HL-60/S4 treated with phorbol 12-myristate 13-acetate at 8.2 ng/mL for 4 days and 3 days (cell line): ENCODE measurements around the gene LRRC14B.

Experiments used
- in situ Hi-C: fragments of 300-500 bp; cut with MboI; formaldehyde crosslinking; loops from 2 replicates; pipeline ENCODE4 v1.15.0; 2022; ENCODE audit warnings: low sequenced_read_pairs

The LRRC14B gene

GRCh38 chr5:173392-174290 lies 17.7 kb upstream of the LRRC14B start:
- in situ Hi-C loops, result no loop called here

- in situ Hi-C loops, result no loop called here
Measured at GRCh38 chr5:174291-174600, 17.0 kb upstream of the LRRC14B start.

GRCh38 chr5:174876-175465 lies 16.3 kb upstream of the LRRC14B start:
- in situ Hi-C loops, result no loop called here

DNA sequence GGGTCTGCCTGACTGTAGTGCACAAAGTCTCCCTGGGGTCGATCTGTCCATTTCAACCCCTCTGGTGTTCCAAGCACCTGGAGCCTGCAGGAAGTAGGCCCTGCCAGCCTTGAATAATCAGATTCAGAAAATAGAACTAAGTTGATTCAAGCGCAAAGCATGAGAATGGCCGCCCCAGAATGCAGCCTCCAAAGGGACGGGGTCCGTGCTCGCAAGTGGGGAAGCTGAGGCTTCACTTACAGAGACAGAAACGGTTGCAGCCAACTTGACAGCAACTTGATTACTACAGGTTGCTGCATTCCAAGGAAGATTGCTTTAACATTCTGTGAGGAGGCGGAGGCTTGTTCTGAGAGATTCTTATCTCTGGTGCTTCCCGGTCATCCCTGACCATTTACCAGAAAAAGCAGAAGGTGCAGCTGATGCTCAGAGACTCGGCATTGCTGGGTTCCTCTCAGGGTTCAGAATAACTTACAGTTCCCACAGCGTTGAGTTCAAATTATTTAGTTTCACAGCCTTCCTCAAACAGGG lies 14.9 kb upstream of the LRRC14B start:
- in situ Hi-C loops, result no loop called here

- in situ Hi-C loops, result no loop called here
Measured at GRCh38 chr5:178110-178509, 13.2 kb upstream of the LRRC14B start.

DNA sequence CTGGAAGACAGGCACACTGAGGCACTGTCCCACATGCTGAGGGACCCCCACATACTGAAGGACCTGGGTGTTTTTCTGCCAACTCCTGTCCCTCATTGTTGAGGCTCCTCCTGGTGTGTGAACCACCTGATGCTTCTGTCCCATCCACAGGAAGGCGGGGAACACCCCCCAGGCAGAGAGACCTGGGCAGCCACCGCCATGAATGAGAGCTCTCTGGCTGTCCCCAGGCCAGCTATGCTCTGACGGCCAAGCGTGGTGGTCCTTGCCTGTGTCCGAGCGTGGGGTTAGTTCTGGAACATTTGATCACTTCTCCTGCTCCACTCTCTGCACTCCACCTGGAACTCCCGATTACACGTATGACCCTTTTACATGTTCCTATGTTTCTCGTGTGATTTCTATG lies 11.9 kb upstream of the LRRC14B start:
- in situ Hi-C loops, result no loop called here

DNA sequence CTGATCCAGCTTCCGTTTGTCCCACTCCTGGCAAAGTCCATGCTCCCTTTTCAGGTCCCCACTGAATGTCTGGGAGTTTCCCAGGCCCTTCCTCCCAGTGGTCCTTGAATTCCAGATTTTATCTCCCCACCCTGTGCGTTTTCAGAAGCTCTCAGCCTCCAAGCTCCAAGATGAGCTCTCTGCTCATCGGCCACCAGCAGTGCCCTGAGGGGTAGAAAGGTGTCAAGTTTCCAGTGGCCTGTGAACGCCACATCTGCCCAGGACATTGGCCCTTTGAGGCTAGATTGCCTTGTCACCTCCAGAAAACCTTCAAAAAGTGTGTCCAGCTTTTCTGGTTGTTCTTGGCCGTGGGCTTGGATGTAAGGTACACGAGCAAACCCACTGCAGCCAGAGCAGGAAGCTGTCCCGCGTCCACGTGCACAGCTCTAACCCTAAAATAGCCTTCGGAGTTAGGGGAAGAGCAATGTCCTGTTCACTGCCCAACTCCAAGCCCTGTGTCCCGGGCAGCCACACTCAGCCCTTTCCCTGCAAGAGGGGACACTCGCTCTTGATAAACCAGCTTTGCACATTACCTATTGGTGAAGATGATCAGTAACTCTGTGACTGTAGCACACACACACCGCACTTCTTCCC lies 10.9 kb upstream of the LRRC14B start:
- in situ Hi-C loops, result no loop called here

GRCh38 chr5:181160-181559 lies 10.1 kb upstream of the LRRC14B start:
- in situ Hi-C loops, result no loop called here

DNA sequence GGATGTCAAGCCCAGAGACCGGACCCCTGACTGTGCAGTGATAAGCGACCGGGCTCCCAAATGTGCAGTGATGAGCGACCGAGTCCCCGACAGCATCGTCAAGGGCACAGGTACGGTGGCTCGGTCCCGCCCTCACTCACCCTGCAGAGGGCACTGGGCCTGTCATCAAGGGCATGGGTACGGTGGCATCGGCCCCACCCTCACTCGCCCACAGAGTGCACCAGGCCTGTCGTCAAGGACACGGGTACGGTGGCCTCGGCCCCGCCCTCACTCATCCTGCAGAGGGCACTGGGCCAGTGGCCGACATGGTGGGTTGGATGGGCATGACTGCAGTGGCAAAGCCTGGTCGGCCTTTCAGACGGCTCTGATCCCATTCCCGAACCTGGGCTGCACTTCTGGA lies 9.7 kb upstream of the LRRC14B start:
- in situ Hi-C loops, result no loop called here

DNA sequence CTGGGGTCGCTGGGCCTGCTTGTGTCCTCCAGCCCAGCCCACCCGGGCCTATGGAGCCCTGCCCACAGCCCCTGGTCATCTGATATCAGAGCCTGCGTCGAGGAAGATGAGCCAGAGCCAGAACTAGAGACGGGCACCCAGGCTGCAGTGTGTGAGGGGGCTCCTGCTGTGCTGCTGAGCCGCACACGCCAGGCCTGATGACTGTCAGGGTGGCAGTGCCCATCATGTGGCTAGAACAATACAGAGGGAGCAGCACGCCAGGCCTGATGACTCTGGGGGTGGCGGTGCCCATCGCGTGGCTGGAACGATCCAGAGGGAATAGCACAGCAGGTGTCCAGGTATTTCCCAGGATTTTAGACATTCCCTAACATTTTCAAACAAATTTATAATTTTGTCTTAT lies 9.2 kb upstream of the LRRC14B start:
- in situ Hi-C loops, result no loop called here

GRCh38 chr5:184471-184870 lies 6.8 kb upstream of the LRRC14B start:
- in situ Hi-C loops, result no loop called here

- in situ Hi-C loops, result no loop called here
Measured at GRCh38 chr5:185095-186070, 5.9 kb upstream of the LRRC14B start.

DNA sequence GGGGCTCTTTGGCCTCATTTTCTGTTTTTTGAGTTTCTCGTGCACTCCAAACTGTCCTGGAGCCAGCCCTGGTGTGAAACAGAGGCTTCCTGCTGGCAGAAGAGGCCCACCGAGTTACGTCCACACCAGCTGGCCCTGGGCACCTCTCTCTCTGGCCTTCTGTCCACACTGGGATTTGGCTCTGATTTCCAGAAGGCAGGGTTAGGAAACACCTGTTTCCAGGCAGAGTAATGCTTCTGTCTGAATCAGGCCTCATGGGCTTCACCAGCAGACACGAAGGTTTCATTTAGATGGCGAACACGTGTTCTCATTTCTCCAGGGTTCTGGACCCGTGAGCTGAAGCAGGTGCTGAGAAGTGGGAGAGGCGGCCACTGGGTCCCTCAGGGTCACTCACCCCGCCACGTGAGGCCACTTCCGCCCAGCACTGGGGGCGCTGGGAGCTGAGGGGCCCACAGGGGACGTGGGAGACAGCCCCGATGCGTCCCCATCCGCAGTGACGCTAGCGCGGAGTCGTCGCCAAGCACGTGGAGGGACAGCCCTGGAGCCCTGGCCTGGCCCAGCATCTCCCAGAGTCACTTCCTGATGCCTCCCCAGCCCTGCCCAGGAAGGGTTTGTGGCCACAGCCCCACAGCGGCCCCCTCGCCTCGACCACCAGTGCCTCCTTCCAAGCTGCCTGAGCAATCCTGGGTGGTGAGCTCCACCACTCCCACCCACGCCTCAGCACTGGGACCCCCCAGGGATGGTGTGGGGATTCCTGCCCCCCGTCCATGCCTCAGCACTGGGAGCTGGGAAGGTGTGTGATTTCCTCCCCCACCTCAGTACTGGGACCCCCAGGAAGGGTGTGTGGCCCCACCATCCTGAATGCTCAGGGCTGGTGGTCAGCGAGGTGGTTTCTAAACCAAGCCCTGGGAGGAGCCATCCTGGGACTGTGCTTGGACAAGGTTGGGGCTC lies 4.9 kb upstream of the LRRC14B start:
- in situ Hi-C loops, result no loop called here

GRCh38 chr5:187042-187431 lies 4.3 kb upstream of the LRRC14B start:
- in situ Hi-C loops, result no loop called here

- in situ Hi-C loops, result no loop called here
Measured at GRCh38 chr5:187617-188451, 3.5 kb upstream of the LRRC14B start.

GRCh38 chr5:188488-189481 lies 2.5 kb upstream of the LRRC14B start:
- in situ Hi-C loops, result no loop called here

DNA sequence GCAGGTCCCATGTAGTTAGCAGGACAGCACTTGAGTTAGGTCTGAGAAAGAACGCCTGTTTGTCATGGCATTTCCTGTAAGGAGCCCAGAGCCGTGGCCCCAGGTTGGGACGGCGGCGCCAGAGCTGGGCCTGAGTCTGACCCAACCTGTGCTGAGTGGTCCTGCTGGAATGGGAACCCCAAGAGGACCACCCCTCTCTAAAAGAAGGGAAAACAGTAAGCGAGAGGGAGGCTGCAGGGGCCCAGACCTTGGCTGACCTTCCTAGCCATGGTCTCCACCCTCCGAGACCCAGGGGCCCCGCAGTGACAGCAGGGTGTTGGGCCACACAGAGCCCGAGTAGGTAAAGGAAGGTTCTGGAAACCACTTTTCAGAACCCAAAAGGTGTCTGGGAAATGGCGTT lies 1.8 kb upstream of the LRRC14B start:
- in situ Hi-C loops, result no loop called here

- in situ Hi-C loops, result no loop called here
Measured at GRCh38 chr5:189976-190365, 1.3 kb upstream of the LRRC14B start.
